Measurements from ENCODE around the gene BANP.
"Not testable (repeated sequence)": the region's sequence is repeated elsewhere in the genome, so short reads cannot be mapped to it uniquely, and the experiment has no call there.

BANP gene

GRCh38 chr16:87966685-87967185 is 15.5 kb downstream of the BANP start:
- FAIRE-seq: no peak

GRCh38 chr16:87968541-87968940 is 17.3 kb downstream of the BANP start:
- no peak for FAIRE-seq

DNA sequence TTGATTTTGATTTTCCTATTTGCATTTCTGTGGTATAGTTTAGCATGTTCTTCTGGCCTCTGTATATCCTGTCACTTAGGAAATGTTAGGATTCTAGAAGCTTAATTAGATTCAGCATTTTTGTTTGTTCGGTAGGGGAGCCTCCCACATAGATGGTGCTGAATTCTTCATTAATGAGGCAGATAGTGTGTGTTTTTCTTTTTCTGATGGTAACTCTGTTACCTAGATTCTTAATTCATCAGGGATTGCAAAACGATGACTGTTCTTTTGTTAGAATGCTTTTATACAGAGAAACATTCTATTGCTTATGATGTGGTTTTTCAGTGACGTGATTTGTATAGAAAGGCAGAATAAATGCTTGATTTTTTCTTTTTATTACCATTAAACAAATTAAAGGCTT is 19.0 kb downstream of the BANP start:
- no peak for FAIRE-seq

DNA sequence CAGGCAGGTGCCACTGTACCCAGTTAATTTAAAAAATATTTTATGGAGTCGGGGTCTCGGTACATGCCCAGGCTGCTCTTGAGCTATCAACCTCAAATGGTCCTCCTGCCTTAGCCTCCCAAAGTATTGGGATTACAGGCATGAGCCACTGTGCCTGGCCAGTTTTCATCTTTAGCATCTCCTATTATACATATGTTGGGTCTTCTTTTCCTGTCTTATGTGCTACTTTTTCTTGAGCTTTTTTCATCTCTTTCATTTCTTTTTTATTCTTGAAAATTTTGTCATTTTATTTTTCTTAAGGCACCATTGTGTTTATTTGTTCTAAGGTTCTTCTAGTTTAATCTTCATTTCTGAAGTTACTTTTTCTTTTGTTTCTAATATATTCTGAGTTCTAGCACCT is 20.7 kb downstream of the BANP start:
- no peak for FAIRE-seq

- no peak for FAIRE-seq
Observed at GRCh38 chr16:87973717-87974116, 22.5 kb downstream of the BANP start.

- no peak for FAIRE-seq
Observed at GRCh38 chr16:87974178-87974577, 22.9 kb downstream of the BANP start.

DNA sequence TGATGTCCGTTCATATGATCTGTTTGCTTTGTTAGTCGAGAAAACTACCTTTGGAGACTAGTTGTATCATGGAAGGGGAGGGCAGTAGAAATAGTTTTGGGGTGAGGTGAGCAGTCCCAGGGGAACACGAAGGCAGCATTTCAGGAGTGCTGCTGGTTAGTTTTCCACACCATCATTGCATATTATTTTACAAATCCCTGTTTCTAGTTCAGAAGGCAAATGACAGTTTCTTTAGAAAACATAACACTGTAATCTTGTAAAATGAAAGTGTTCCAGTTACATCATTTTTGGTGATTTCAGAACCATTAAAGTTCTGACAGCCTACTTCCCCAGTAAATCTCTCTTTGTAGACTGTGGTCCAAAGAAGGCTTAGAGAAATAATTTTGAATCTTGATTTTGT is 25.4 kb downstream of the BANP start:
- no peak for FAIRE-seq

DNA sequence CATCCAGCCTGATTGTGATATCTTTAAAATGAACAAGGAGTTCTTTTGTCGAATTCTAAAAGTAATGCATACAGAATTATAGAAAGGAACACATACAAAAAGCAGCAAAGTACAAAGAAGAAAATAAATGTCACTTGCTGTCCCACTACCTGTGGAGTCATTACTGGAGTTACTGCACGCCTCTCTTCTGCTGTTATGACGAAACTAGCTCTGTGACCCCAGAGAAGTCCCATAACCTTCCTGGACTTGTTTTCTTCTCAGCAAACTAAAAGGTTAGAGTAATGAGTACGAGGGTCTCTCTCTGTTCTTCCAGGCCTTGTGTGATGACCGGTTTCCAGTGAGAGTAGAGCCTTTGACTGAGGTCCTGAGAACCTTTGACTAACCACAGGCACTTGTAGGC is 26.9 kb downstream of the BANP start:
- no peak for FAIRE-seq

DNA sequence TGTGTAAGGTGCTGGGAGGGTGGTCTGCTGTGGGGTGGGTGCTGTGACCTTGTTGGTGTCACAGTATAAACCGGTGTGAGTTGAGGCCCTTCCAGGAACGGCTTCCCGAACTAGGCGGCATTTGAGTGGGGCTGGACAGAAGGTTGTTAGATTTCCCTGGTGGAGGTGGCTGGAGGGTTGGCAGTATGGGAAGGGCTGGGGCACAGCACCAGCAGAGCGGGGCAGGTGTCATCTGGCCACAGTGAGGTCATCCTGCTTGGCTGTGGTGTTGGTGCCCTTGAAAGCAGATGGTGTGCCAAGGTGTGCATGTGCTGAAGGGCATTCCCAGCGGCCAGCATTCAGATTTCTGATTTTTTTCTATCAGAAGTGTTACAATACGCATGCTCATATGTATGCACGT is 28.1 kb downstream of the BANP start:
- no peak for FAIRE-seq

GRCh38 chr16:87979911-87980630 is 28.8 kb downstream of the BANP start:
- FAIRE-seq: not testable (repeated sequence)

GRCh38 chr16:87981376-87981775 is 30.1 kb downstream of the BANP start:
- FAIRE-seq: not testable (repeated sequence)

GRCh38 chr16:87982581-87983041 is 31.4 kb downstream of the BANP start:
- no peak for FAIRE-seq

DNA sequence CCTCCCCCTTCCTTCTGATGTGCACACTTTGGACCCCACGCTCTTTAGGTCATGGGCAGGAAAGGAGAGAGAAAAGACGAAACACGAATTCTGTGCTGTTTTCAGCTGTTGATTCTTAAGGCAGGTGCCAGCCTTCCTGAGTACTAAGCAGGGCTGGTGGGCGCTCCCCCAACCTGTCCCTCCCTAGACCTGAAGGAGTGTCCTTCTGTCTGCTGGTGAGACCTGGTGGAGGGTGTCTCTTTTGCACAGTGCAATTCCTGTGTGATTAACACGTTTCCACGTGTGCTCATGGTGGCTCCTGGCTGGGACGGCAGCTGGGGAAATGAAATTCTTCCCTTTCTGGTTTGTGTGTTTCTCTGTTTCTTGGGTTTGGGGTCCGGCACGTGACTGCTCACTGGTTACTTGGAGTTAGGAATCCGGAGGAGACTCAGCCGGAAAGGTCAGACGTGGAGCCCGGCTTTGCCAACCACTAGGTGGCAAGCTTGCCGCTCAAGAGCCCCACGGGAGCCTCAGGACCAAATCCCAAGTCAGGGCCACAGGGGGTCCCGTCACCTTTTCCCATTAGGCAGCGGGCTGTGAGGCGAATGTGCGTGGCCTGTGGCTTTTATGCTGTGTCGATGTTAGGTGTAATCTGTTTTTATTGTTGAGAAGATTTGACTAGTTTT is 32.0 kb downstream of the BANP start:
- not testable (repeated sequence) for FAIRE-seq

GRCh38 chr16:87983737-87984097 is 32.5 kb downstream of the BANP start:
- not testable (repeated sequence) for FAIRE-seq

- FAIRE-seq: not testable (repeated sequence)
Observed at GRCh38 chr16:87984180-87984579, 32.9 kb downstream of the BANP start.

GRCh38 chr16:87984632-87985267 is 33.5 kb downstream of the BANP start:
- FAIRE-seq: no peak

- FAIRE-seq: not testable (repeated sequence)
Observed at GRCh38 chr16:87985493-87985892, 34.3 kb downstream of the BANP start.

GRCh38 chr16:87986361-87986849 is 35.2 kb downstream of the BANP start:
- FAIRE-seq: not testable (repeated sequence)

GRCh38 chr16:87988596-87988995 is 37.4 kb downstream of the BANP start:
- FAIRE-seq: not testable (repeated sequence)

GRCh38 chr16:87990254-87990653 is 39.0 kb downstream of the BANP start:
- not testable (repeated sequence) for FAIRE-seq

- FAIRE-seq: not testable (repeated sequence)
Observed at GRCh38 chr16:87992142-87992541, 40.9 kb downstream of the BANP start.

DNA sequence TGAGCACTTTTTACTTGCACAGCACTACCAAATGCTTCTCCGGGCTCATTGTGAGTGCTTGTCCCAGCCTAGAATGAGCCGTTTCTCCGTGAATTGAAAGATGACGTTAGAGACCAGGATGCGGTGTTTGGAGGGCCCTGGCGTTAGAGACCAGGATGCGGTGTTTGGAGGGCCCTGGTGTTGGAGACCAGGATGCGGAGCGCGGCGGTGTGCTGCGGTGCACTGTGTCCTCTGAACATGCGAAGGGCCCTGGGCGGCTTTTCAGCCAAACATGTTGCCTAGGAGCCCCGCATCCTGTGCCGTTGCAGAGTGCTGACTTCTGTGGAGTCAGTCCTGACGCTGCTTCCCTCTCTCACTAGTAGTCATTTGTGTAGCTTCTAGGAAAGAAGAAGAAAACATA is 42.7 kb downstream of the BANP start:
- FAIRE-seq: no peak

GRCh38 chr16:87995644-87996043 is 44.4 kb downstream of the BANP start:
- no peak for FAIRE-seq
